GM19463 (cell line): ENCODE measurements around the gene CSPG4.
"Not testable (repeated sequence)": the region's sequence is repeated elsewhere in the genome, so short reads cannot be mapped to it uniquely, and the experiment has no call there.

Experiments used
- ATAC-seq: cut with Tn5 transposase; IDR thresholded peaks from one replicate; pipeline ENCODE4 v1.9.1; 2021; ENCODE audit warnings: mild to moderate bottlenecking, moderate library complexity; ENCODE audit not compliant: unreplicated experiment

Gene CSPG4

GRCh38 chr15:75738647-75739325 lies 26.1 kb upstream of the CSPG4 start:
- ATAC-seq: peak; percentile 97

- peak; percentile 25 for ATAC-seq
These were observed 25.5 kb upstream of the CSPG4 start for GRCh38 chr15:75738014-75738646.

DNA sequence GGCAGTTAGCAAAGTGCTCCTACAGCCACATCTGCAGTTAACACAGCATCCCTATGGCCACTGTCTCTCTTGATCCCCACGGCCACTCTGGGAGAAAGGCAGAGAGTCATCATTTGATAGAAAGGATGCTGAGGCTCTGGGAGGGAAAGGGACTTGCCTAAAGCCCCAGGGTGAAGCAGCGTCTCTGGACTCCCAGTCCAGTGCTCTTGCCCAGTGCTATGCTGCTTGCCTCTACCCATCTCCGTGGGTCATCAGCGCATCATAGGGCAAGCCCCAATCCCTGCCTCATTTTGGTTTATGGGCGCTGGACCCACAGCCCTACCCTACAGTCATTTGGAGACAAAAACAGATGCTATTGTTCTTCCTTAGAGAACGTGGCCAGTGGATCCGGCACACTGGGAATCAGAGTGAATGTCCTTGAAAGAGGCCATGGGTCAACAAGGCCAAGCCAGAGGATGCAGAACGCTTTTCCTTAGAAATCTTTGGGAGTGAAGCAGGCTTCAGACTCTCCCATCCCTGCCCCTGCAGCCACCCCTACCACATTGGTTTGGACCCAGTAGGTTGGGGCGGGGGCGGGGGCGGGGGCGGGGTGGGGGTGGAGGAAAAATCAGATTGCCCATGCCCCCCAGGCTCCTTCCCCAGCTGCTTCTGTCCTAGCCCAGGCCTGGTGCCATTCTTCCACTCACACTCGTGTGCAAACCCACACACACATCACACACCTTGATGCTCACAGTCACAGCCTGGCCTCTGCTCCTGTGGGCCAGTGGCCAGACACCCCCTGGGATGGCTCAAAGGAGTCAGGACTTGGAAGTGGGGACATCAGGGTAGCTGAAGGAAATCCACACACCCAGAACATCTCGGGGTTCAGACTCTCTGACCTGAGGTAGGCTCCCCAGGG lies 24.7 kb upstream of the CSPG4 start:
- ATAC-seq: not testable (repeated sequence)

- ATAC-seq: no peak
These were observed 23.6 kb upstream of the CSPG4 start for GRCh38 chr15:75736256-75736655.

- not testable (repeated sequence) for ATAC-seq
These were observed 22.5 kb upstream of the CSPG4 start for GRCh38 chr15:75734861-75735760.

DNA sequence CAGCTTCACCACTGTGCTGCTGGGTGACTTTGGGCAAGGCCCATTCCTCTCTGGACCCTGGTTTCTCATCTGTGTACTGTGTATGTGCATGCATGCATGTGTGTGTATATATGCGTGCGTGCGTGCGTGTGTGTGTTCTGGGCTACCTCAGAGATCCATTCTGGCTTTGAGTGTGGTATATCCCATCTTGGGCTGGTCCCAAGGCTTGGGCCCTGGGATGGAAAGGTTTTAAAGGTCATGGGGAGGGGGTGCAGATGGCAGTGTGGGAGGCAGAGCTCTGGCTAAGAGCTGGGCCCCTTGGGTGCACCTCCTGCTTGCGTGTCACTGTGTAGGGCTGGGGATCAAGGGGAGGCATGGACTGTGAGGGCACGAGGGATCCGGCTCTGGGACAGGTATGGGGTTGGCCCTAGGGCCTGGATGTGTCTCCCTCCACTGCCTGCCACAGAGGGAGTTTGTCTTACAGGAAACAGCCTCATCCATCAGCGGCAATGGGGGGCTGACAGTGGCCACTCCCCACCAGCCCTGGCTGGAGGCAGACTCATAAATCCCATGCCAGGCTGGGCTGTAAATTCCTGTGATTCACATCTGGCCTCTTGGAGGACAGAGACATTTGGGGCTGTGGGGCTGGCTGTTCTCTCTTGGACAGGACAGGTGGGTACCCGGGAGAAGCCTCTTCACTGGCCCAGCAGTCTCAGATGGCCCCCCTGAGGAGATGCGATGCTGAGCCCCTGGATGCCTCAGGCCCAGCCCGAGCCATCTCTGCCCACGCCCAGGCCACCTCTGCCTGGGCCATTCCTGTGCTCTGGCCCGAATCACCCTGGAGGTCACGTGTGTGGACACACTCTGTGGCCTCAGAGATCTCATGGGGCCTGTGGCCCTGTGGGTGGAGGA lies 21.4 kb upstream of the CSPG4 start:
- ATAC-seq: no peak

DNA sequence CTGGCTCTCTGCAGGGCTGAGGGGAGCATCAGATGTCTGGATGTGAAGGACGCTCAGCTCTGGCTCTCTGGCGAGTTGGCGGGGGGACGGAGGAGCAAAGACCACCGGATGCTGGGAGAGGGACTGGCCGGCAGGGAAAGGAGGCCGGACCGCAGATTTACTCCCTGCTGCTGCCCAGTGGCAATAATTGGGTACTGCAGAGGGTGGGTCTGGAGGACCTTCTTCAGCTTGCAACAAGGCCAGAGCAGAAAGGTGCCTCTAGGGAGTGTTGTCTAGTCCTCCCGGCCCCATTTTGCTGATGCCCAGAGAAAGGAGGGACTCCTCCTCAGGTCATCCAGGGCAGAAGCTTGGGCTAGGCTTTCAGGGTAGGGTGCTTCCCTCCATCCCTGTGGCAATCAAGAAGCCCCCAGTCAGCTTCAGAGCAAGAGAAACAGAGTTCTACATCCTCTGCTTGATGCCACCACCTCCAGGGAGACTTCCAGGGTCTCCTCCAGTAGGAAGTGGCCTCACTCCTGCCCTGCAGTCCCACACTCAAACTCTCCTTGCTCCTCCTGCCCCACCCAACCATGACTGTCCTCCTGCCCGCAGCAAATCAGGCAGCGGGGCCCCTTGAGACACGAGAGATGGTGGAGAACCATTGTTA lies 20.3 kb upstream of the CSPG4 start:
- no peak for ATAC-seq

- ATAC-seq: no peak
These were observed 19.6 kb upstream of the CSPG4 start for GRCh38 chr15:75732177-75732808.

DNA sequence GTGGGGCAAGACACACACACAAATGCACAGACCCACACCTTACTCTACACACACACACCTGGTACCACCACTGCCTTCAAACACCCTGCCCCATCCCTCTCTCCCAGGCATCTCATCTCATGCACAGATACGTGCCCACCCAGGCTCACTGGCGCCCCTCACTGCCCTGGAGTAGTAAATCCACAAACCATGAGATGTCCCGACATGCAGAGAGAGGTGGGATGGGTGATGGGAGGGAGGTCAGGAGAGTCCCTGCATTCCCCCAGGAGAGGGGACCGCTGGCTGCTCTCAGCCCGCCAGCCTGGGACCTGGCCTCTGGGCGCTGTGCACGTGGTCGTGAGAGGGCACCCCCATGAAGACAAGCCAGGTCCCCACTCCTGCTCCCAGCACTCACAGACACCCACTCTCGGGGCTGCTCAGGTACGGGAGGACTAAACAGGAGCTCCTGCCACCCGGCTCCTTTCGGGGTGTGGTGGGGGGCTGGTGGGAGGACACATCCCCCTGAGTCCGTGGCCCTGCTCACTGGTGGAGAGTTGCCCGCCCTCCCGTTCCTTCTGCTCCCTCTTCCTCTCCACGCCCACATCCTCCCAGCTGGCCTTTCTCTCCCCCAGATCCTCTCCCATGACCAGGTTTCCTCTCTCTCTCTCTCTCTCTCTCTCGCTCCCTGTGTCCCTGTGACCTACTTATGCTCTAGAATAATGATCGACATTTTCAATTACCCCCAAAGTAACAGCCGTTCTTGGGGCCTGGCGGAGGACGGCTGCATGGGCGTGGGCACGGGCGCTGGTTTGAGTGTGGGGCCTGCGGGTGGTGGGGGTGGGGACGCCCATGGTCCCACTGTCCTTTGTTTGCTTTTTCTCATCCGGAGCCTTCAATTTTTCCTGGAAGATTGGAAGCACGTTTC lies 18.9 kb upstream of the CSPG4 start:
- no peak for ATAC-seq

DNA sequence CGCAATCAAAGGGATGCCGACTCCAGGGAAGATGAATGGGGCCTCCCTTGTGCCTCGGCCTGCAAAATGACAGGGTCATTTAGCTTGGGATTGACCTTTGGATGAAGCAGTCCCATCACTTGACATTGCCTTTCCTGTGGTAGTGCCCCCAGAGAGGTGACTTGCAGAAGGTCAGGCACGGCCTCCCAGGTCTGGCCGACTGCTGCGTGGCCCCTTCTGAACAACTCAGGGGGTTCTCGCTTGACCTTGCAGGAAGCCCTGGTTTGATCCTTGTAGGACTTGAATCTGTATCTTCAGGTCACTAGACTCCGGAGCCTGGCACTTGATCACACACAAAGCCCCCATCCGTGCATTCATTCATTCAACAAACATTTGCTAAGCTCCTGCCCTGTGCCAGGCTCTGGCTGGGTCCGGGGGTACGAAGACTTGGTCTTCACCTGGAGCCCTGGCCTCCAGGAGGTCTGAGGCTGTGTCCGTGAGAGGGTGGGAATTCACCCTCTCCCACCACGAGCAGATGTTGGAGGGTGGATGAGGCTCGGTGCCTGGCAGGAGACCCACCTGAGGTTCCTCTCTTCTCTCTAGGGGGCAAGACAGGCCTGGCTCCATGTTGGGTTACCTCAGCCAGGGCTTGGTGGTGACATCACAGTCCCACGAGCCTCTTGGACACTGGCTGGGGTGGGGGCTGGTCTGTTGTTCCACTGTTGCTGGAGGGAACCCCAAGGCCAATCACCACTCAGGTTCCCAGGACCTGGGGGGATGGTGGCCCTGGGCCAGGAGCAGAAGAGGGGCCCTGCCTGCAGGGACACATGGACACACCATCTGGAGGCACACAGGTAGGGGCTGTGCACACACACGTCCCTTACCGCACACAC lies 18.0 kb upstream of the CSPG4 start:
- not testable (repeated sequence) for ATAC-seq

DNA sequence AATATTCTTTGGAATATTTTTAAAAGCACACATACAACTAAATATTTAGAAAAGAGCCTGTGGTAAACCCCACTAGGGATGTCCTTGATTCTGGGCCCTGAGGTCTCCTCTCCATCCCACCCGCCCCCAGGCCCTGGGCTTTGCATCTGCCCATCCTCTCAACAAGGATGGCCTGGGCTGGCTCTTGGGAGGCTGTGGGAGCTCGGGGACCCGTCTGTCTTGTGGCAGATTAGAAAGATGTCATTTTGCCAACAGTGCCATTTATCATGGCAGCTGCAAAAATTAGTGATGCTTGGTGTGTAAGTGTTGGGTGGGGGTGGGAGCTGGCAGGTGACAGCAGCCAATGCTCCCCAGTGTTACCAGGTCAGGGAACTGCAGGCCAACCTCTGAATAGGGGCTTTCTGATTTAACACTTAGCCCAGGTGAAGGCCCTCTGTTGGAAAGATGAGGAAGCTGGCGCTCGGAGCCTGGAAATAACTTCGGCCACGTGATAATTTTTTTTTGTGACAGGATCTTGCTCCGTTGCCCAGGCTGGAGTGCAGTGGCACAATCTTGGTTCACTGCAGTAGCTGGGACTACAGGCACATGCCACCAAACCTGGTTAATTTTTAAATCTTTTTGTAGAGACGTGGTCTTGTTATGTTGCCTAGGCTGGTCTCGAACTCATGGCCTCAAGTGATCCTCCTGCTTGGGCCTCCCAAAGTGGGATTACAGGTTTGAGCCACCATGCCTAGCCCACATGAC lies 16.9 kb upstream of the CSPG4 start:
- no peak for ATAC-seq

GRCh38 chr15:75727851-75728715 lies 15.4 kb upstream of the CSPG4 start:
- no peak for ATAC-seq

DNA sequence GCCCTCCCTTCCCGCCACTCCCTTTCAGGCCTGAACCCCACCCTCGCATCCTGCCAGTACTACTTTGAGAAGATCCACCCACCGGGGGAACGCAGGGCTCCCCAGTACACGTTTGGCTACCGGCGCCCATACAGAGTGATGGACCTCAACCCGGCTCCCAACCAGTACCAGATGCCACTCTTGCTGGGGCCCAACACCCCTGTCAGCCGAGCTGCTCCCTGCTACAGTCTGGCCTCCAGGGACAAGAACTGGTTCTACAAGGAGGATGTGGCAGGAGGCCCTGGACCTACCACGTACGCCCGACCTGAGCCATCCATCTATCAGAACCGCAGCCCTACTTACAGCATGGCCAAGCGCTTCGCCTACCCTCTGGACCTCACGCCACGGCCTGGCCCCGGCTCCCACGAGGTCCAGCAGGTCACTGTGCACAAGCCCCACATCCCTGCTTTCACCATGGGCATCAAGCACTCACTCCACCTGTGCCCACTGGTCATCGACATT lies 14.4 kb upstream of the CSPG4 start:
- ATAC-seq: no peak

- ATAC-seq: no peak
These were observed 13.3 kb upstream of the CSPG4 start for GRCh38 chr15:75725719-75726607.
